Left ventricle myocardium inferior (tissue), 1 donor: ENCODE measurements around the gene CPA4. TPM values are rescaled to one million over a fixed set of nuclear protein-coding genes. Genes with fewer than 3 reads are reported as not detected.

Experiments
- DNase-seq: peaks from one replicate; pipeline ENCODE4 v3.0.0-alpha.2; 2020
- H3K27ac ChIP-seq: fragments of 200-600 bp; replicated peaks from 2 replicates; pipeline ENCODE4 v1.8.0; 2021
- H3K27me3 ChIP-seq: fragments of 200-600 bp; 2 replicates; pipeline ENCODE4 v1.8.0; 2021; ENCODE audit warnings: low read depth
- H3K36me3 ChIP-seq: fragments of 200-600 bp; 2 replicates; pipeline ENCODE4 v1.8.0; 2021
- H3K4me1 ChIP-seq: fragments of 200-600 bp; 2 replicates; pipeline ENCODE4 v1.8.0; 2021
- H3K4me3 ChIP-seq: fragments of 200-600 bp; 2 replicates; pipeline ENCODE4 v1.8.0; 2021; ENCODE audit warnings: mild to moderate bottlenecking, moderate library complexity
- H3K9me3 ChIP-seq: fragments of 200-600 bp; replicated peaks from 2 replicates; pipeline ENCODE4 v1.8.0; 2021
- CTCF ChIP-seq: fragments of 200-600 bp; IDR thresholded peaks from 2 replicates; pipeline ENCODE4 v1.8.0; 2021; ENCODE audit warnings: antibody characterized with exemption, mild to moderate bottlenecking, borderline replicate concordance
- intact Hi-C: fragments of 100-400 bp; cut with micrococcal nuclease; formaldehyde crosslinking; loops from one replicate; pipeline ENCODE4 v1.11.0; 2022
- total RNA-seq: library from RNA; stranded (reverse); fragmentation: NEBNext Ultra II Directional; extraction: Animal tissue kit (Norgen Biotek cat#: 25700); gene quantifications from one replicate; pipeline ENCODE4 v1.2.1, GENCODE V29; 2021
- donor health status: DM: no; HTN: yes; CAD: no; lungs with severe emphysema.

Gene CPA4
- total RNA-seq, 1 donor from 2014 or later: not detected

GRCh38 chr7:130276796-130277762 lies 15.9 kb upstream of the CPA4 start:
- H3K9me3 ChIP-seq: no peaks in the 10 kb centered on the region
- H3K36me3 ChIP-seq: no peaks in the 10 kb centered on the region
- peaks cover 18% of the 10 kb centered on the region for H3K4me1 ChIP-seq
- H3K27me3 ChIP-seq: peaks cover 56% of the 10 kb centered on the region
- TF ChIP-seq CTCF: no peak
- no peak overlapping the region for H3K4me3 ChIP-seq
- H3K27ac ChIP-seq: no peak overlapping the region
- DNase-seq: no peak
- intact Hi-C loops: no loop called here

- Histone ChIP-seq H3K9me3 (no peaks in the 10 kb centered on the region), H3K27ac (peak overlapping the region; percentile 28), H3K4me1 (peaks cover 13% of the 10 kb centered on the region), H3K36me3 (no peaks in the 10 kb centered on the region), H3K27me3 (peaks cover 47% of the 10 kb centered on the region), H3K4me3 (no peak overlapping the region)
- intact Hi-C loops: no loop called here
- TF ChIP-seq CTCF: peak; percentile 71
- peak; percentile 39 for DNase-seq
Measured at GRCh38 chr7:130277763-130278643, 15.0 kb upstream of the CPA4 start.

- Histone ChIP-seq H3K4me1 (peaks cover 10% of the 10 kb centered on the region), H3K9me3 (no peaks in the 10 kb centered on the region), H3K4me3 (no peak overlapping the region), H3K27me3 (peaks cover 40% of the 10 kb centered on the region), H3K36me3 (no peaks in the 10 kb centered on the region), H3K27ac (no peak overlapping the region)
- intact Hi-C loops: no loop called here
- TF ChIP-seq CTCF: no peak
- DNase-seq: no peak
Measured at GRCh38 chr7:130278860-130279259, 14.1 kb upstream of the CPA4 start.

GRCh38 chr7:130279286-130279685 lies 13.7 kb upstream of the CPA4 start:
- Histone ChIP-seq H3K36me3 (no peaks in the 10 kb centered on the region), H3K4me3 (no peak overlapping the region), H3K27ac (no peak overlapping the region), H3K4me1 (peaks cover 10% of the 10 kb centered on the region), H3K9me3 (no peaks in the 10 kb centered on the region), H3K27me3 (peaks cover 37% of the 10 kb centered on the region)
- no peak for TF ChIP-seq CTCF
- no peak for DNase-seq
- intact Hi-C loops: no loop called here

GRCh38 chr7:130279906-130280305 lies 13.1 kb upstream of the CPA4 start:
- Histone ChIP-seq H3K4me1 (peaks cover 10% of the 10 kb centered on the region), H3K9me3 (no peaks in the 10 kb centered on the region), H3K27ac (no peak overlapping the region), H3K36me3 (no peaks in the 10 kb centered on the region), H3K27me3 (peaks cover 31% of the 10 kb centered on the region), H3K4me3 (no peak overlapping the region)
- intact Hi-C loops: no loop called here
- no peak for TF ChIP-seq CTCF
- DNase-seq: no peak
